CD4-positive, alpha-beta T cell treated with Interleukin-6 at 100 ng/mL for 8 hours (primary cell): ENCODE measurements around the gene MOB1B.
A peak's percentile ranks its signal among the peaks of the same experiment; 100 is the strongest.
"Not testable (repeated sequence)": the region's sequence is repeated elsewhere in the genome, so short reads cannot be mapped to it uniquely, and the experiment has no call there.

Experiments used
- DNase-seq: peaks from one replicate; pipeline ENCODE4 v3.0.0-alpha.2; 2020; ENCODE audit warnings: mixed read lengths, low spot score

The MOB1B gene

DNA sequence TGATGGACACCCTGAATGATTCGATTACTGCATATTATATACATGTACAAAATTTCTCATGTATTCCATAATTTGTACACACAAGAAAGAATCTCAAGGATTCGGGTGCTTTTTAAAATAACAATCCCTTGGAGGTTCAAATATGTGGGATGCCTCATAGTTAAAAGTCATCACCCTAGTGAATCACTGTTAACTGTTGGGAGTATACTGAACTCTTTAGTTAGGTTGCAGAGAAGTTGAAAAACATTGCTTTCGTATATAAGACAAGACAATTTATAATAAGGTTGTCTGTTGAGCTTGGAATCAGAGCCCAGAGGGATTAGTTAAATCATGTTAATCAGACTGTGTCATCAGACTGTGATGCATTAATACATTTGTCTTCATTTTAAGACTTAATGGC is 106.9 kb downstream of the MOB1B start:
- no peak for DNase-seq

DNA sequence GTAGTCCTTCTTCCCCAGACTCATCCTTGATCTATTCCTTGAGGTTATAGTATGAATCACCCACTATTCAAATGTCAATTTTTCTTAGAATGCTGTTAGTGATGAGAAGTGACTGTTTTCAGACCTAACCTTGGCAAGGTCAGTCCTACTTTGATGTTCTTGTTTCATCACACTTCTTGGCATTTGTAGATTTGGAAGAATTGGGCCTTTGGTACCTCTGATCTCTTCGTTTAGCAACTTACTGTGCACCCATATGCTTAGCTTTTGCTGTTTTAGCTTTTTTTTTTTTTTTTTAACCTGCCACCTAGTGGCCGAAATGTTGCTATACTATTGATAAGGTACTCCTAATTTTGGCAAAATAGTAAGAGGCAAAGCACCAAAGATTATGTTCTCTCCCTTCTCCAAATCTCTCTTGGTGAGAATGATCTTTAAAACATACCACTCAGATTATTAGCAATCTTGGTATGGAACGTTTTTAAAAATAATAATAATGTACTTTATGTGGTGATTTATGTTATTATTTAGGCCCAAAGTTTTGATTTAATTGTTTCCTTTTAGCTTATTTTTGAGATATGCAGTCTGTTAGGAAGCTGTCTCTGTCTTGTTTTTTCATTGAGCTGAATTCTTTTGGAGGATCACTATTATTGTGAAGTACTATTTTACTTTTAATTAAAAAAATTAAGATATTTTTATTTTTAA is 107.9 kb downstream of the MOB1B start:
- peak; percentile 43 for DNase-seq

DNA sequence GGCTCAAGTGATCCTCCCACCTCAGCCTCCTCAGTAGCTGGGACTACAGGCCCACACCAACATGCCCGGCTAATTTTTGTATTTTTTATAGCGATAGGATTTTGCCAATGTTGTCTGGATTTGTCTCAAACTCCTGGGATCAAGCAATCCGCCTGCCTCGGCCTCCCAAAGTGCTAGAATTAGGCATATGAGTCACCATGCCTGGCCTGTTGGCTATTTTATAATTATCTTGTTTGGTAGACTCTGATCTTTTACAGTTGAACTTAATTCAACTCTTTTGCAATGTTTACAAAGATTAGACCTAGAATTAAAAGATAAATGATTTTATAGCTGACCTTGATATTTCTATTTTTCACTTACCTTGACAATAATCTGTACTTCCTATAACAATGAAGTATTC is 109.3 kb downstream of the MOB1B start:
- no peak for DNase-seq

DNA sequence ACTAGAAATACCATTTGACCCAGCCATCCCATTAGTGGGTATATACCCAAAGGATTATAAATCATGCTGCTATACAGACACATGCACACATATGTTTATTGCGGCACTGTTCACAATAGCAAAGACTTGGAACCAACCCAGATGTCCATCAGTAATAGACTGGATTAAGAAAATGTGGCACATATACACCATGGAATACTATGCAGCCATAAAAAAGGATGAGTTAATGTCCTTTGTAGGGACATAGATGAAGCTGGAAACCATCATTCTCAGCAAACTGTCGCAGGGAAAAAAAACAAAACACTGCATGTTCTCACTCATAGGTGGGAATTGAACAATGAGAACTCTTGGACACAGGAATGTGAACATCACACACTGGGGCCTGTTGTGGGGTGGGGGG is 115.2 kb downstream of the MOB1B start:
- not testable (repeated sequence) for DNase-seq

DNA sequence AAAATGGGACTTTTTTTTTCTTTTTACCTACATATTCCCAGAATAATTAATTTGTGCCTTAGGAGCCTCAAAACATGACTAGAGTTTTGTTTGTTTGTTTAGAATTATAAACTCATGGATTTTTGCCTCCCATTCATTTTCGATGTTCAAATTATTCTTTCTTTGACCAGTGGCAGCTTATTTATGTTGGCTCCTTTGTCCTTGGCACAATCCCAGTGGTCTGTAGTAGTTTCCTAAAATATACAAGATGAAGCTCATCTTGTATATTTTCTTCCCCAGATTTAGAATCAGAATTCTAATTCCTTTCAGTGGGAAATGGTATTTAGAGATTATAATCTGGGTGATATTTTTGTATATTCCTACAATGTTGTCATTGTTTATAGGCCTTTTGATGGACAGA is 118.4 kb downstream of the MOB1B start:
- DNase-seq = no peak

DNA sequence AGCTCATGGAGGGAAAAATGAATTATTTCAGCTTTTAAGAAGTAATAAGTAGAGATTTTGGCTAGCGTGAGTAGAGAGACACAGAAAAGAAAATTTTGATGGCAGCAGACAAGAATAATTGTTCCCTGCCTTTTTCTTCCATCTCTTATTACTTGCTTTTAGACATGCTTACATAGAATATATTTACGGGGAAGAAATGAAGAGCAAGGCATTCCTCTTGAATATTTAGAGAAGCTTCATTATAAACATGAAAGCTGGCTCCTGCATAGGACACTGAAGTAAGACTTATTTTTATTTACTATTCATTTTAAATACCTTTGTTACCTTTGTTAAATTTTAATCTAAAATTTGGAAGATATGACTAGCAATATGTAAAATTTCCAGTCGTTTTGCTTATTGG is 123.5 kb downstream of the MOB1B start:
- DNase-seq = no peak

DNA sequence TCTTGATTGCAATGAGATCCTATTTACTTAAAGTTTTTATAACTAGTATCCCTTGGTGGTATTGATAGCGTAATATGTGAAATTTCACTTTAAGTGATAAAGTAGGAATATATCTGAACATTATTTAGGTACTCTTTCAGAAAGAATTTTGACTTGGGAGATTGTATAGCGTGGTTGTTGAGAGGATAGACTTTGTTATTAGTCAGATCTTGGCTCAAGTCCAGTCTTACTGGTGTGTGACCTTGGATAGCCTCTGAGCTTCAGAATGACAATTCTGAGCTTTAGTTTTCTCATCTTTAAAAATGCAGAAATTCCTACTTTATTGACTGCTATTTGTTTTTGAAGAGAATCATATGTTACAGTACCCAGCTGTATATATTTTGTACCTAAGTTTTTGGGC is 123.9 kb downstream of the MOB1B start:
- DNase-seq = no peak

DNA sequence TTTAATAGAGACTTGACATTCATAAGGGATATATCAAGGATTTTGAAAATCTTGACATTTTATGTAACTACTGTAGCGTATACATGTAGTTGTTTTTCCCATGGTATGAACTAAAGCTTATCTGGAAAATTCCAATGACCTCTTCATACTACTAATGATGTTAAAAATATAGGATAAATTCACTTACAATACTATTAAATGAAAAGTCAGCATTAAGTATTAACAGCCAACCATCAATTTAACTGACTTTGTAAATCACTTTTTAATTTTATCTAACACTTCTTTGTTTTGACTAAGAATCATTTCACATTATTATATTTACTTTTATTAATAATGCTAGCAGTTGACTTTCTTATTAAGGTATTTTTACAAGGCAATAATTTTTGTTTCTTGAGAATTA is 125.4 kb downstream of the MOB1B start:
- no peak for DNase-seq

DNA sequence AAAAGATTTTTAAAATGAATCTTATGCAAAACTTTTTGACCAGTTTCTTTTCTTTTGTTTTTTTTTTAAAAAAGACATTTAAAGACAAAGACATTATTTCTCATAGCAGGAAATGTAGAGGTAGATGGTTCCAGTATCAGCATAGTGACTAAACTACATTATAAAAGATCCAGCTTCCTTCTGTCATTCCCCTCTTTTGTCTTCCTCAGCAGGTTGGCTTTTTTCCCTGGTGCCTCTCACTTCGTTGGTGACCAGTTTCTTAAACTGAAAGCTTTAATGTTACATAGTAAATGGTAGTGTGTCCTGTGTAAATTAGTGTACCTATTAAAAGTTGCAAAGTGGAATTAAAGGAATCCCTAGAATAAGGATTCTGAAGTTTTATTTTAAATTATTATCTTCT is 127.3 kb downstream of the MOB1B start:
- DNase-seq = no peak

DNA sequence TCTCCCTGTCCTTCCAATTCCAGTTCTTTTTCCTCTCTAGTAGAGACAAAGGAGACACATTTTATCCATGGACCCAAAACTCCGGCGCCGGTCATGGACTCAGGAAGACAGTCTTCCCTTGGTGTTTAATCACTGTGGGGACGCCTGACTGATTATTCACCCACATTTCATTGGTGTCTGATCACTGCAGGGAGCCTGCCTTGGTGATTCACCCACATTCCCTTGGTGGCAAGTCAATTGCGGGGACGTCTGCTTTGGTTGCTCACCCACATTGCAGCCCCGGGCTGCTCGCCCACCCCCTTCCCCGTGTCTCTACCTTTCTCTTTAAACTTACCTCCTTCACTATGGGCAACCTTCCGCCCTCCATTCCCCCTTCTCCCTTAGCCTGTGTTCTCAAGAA is 129.9 kb downstream of the MOB1B start:
- DNase-seq = not testable (repeated sequence)
